ENCODE results near the gene PRRG2. TPM values are rescaled to one million over a fixed set of nuclear protein-coding genes. Genes with fewer than 3 reads are reported as not detected.
A peak's percentile ranks its signal among the peaks of the same experiment; 100 is the strongest.

Gene PRRG2
- total and polyA plus RNA-seq, 9 of the 15 experiments (the other 6 are each of a cell fraction or from before 2014, with no cell fraction given) = 0.06 to 1.1 (median 0.33) TPM

DNA sequence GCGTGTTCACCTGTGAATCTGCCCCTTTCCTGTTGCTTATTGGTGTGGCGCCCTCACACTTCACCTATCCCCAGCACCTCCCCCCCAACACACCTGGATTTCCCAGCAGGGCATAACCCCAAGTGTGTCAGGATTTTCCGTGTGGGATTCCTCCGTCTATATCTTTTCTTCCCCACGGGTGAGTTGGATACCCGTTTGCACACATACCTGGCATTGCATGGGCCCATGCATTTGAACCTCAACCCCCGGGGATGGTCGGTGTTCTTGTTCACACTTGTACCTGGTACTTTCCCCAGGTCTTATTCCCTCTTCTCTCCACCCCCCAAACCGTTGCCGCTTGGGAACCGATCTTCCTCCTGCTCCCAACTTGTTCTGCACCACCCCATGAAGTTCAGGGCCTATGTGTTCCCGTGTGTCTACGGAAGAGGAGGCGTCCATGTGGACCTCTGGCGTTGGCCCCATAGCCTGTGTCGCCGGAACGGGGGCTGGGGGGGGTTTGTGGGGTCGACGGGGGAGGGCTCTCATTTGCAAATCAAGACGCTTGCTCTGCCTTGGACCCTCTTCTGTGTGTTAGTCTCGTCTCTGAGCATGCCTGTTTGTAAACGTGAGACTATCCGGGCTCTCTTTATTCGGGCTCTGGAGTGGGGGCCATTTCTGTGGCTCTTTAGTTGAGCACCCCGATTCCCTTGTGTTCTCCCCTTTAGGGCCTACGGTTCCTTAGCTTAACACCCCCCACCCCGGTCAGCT is 11.5 kb downstream of the PRRG2 start:
- Histone ChIP-seq H3K79me2 (ENCODE audit: control insufficient read depth, insufficient read depth, low read length) (peaks cover 41% of the 10 kb centered on the region), H3K9me3 (replicated peaks; ENCODE audit: control insufficient read depth, insufficient read depth, low read depth, low read length) (no peaks in the 10 kb centered on the region), H4K20me1 (replicated peaks; ENCODE audit: control insufficient read depth, insufficient read depth, low read length) (peaks cover 6% of the 10 kb centered on the region; the same call in 1 of the 2 replicates), H3K4me3 (peak overlapping the region; percentile 88), H3K36me3 (ENCODE audit: control insufficient read depth, insufficient read depth, low read length) (peaks cover 39% of the 10 kb centered on the region), H3K27me3 (ENCODE audit: control insufficient read depth in 2 of 2, insufficient read depth in 2 of 2, low read length in 2 of 2) (no peaks in the 10 kb centered on the region), H2AFZ (ENCODE audit: low read depth, low read length) (peak overlapping the region; percentile 35; the same call in 1 of the 2 replicates), H3K4me2 (ENCODE audit: insufficient read depth, low read length) (peak overlapping the region; percentile 94), H3K4me1 (replicated peaks in 1 of 2; ENCODE audit: control insufficient read depth in 2 of 2, insufficient read depth in 2 of 2, low read length in 2 of 2) (peaks cover 10 to 56% of the 10 kb centered on the region in 2 experiments; a peak in 4 of 5 replicates), H3K9ac (ENCODE audit: insufficient read depth in 1 of 2, low read depth in 2 of 2, low read length in 2 of 2) (peak overlapping the region; percentile 62 to 90), H3K9me1 (ENCODE audit: control insufficient read depth, insufficient read depth, low read length) (peaks cover 3% of the 10 kb centered on the region), H3K27ac (ENCODE audit: extremely low read depth, low read depth, low read length) (peak overlapping the region; percentile 85)
- ChIA-PET POLR2A (interaction anchor here (0.6 to 1.5 kb wide), 10 partner anchors 12 to 282 kb away, joined by 3 to 9 read pairs (median 3); partner anchors contain the start of genes NOSIP and SCAF1), CTCF (ENCODE audit: low intra/inter-chr PET ratio) (no interaction called here)
- DNase-seq (ENCODE audit: extremely low read depth in 1 of 4, low spot score in 3 of 4) (peak in 2 of 4 experiments; percentile 35 to 55), FAIRE-seq (no peak), ATAC-seq (0 out of 3 replicates have a peak, but pooled peaks have one; percentile 0)
- WGBS (ENCODE audit: insufficient coverage, low coverage, missing lambda C conversion rate) = 0% methylated on average over 25 of the region's 28 CpGs
- BruUV-seq (replicated peaks) = no TSS peak
- intact Hi-C loops (cut with micrococcal nuclease) = loop anchor here (5.0 kb wide), 2 partner anchors 170 to 435 kb away; partner anchors contain the start of genes HRC, TRPM4 and TSKS
- in situ Hi-C loops (cut with MboI) = no loop called here
- TF ChIP-seq RFX5 (IDR thresholded peaks at IDR 0.05; ENCODE audit: low read depth, low read length) = no peak
- peak; percentile 32; the same call in 1 of the 2 replicates for TF ChIP-seq ZEB2 (IDR thresholded peaks at IDR 0.05)
- TF ChIP-seq EP400 (IDR thresholded peaks at IDR 0.05) = no peak
- TF ChIP-seq ZNF282 (CRISPR knock-in tag; IDR thresholded peaks at IDR 0.05) = no peak
- 0 out of 4 replicates have a peak, but pooled peaks of 1 of the 2 experiments have one; percentile 43 for TF ChIP-seq MAZ (CRISPR knock-in tag; conservative IDR thresholded peaks at IDR 0.05 in 1 of 2, IDR thresholded peaks at IDR 0.05 in 1 of 2)
- TF ChIP-seq, protein P1, sequence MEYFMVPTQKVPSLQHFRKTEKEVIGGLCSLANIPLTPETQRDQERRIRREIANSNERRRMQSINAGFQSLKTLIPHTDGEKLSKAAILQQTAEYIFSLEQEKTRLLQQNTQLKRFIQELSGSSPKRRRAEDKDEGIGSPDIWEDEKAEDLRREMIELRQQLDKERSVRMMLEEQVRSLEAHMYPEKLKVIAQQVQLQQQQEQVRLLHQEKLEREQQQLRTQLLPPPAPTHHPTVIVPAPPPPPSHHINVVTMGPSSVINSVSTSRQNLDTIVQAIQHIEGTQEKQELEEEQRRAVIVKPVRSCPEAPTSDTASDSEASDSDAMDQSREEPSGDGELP (CRISPR knock-in tag; IDR thresholded peaks at IDR 0.05; ENCODE audit: borderline replicate concordance) = no peak
- no peak for TF ChIP-seq RCOR1 (IDR thresholded peaks at IDR 0.05; ENCODE audit: borderline replicate concordance in 1 of 2, low read depth in 2 of 2, low read length in 2 of 2)
- peak; percentile 29 for TF ChIP-seq RBBP5 (IDR thresholded peaks at IDR 0.05; ENCODE audit: borderline replicate concordance, insufficient read depth, low read length, poor library complexity, severe bottlenecking)
- TF ChIP-seq, protein P2, sequence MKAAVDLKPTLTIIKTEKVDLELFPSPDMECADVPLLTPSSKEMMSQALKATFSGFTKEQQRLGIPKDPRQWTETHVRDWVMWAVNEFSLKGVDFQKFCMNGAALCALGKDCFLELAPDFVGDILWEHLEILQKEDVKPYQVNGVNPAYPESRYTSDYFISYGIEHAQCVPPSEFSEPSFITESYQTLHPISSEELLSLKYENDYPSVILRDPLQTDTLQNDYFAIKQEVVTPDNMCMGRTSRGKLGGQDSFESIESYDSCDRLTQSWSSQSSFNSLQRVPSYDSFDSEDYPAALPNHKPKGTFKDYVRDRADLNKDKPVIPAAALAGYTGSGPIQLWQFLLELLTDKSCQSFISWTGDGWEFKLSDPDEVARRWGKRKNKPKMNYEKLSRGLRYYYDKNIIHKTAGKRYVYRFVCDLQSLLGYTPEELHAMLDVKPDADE (conservative IDR thresholded peaks at IDR 0.05; ENCODE audit: control insufficient read depth, low read depth, low read length) = 0 out of 2 replicates have a peak, but pooled peaks have one; percentile 45
- TF ChIP-seq, protein P3, sequence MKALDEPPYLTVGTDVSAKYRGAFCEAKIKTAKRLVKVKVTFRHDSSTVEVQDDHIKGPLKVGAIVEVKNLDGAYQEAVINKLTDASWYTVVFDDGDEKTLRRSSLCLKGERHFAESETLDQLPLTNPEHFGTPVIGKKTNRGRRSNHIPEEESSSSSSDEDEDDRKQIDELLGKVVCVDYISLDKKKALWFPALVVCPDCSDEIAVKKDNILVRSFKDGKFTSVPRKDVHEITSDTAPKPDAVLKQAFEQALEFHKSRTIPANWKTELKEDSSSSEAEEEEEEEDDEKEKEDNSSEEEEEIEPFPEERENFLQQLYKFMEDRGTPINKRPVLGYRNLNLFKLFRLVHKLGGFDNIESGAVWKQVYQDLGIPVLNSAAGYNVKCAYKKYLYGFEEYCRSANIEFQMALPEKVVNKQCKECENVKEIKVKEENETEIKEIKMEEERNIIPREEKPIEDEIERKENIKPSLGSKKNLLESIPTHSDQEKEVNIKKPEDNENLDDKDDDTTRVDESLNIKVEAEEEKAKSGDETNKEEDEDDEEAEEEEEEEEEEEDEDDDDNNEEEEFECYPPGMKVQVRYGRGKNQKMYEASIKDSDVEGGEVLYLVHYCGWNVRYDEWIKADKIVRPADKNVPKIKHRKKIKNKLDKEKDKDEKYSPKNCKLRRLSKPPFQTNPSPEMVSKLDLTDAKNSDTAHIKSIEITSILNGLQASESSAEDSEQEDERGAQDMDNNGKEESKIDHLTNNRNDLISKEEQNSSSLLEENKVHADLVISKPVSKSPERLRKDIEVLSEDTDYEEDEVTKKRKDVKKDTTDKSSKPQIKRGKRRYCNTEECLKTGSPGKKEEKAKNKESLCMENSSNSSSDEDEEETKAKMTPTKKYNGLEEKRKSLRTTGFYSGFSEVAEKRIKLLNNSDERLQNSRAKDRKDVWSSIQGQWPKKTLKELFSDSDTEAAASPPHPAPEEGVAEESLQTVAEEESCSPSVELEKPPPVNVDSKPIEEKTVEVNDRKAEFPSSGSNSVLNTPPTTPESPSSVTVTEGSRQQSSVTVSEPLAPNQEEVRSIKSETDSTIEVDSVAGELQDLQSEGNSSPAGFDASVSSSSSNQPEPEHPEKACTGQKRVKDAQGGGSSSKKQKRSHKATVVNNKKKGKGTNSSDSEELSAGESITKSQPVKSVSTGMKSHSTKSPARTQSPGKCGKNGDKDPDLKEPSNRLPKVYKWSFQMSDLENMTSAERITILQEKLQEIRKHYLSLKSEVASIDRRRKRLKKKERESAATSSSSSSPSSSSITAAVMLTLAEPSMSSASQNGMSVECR (CRISPR knock-in tag; IDR thresholded peaks at IDR 0.05) = 0 out of 2 replicates have a peak, but pooled peaks have one; percentile 18
- no peak for TF ChIP-seq HNRNPH1 (optimal IDR thresholded peaks at IDR 0.05; ENCODE audit: low read depth, low read length)
